ENCODE data around the gene SAP30BP.
"Not testable (repeated sequence)": the region's sequence is repeated elsewhere in the genome, so short reads cannot be mapped to it uniquely, and the experiment has no call there.

SAP30BP gene

GRCh38 chr17:75633486-75634375 lies 33.4 kb upstream of the SAP30BP start:
- DNase-seq (ENCODE audit: low read depth in 2 of 2), result peak; percentile 32 to 36

- DNase-seq (ENCODE audit: low read depth in 2 of 2), result no peak
These were observed 32.8 kb upstream of the SAP30BP start for GRCh38 chr17:75634376-75634740.

- no peak for DNase-seq (ENCODE audit: low read depth in 2 of 2)
These were observed 32.2 kb upstream of the SAP30BP start for GRCh38 chr17:75634754-75635609.

- DNase-seq (ENCODE audit: low read depth in 2 of 2), result no peak
These were observed 31.4 kb upstream of the SAP30BP start for GRCh38 chr17:75635610-75636202.

- DNase-seq (ENCODE audit: low read depth in 2 of 2), result no peak
These were observed 30.6 kb upstream of the SAP30BP start for GRCh38 chr17:75636381-75637142.

GRCh38 chr17:75637143-75637538 lies 30.0 kb upstream of the SAP30BP start:
- DNase-seq (ENCODE audit: low read depth in 2 of 2), result no peak

GRCh38 chr17:75637551-75637950 lies 29.6 kb upstream of the SAP30BP start:
- DNase-seq (ENCODE audit: low read depth in 2 of 2), result no peak

GRCh38 chr17:75638039-75638438 lies 29.1 kb upstream of the SAP30BP start:
- not testable (repeated sequence) for DNase-seq (ENCODE audit: low read depth in 2 of 2)

GRCh38 chr17:75638893-75639292 lies 28.2 kb upstream of the SAP30BP start:
- DNase-seq (ENCODE audit: low read depth in 2 of 2), result no peak

GRCh38 chr17:75639327-75639726 lies 27.8 kb upstream of the SAP30BP start:
- no peak for DNase-seq (ENCODE audit: low read depth in 2 of 2)

- no peak for DNase-seq (ENCODE audit: low read depth in 2 of 2)
These were observed 27.2 kb upstream of the SAP30BP start for GRCh38 chr17:75639771-75640555.

GRCh38 chr17:75640556-75641119 lies 26.5 kb upstream of the SAP30BP start:
- DNase-seq (ENCODE audit: low read depth in 2 of 2), result no peak

GRCh38 chr17:75641343-75641742 lies 25.8 kb upstream of the SAP30BP start:
- DNase-seq (ENCODE audit: low read depth in 2 of 2), result no peak

GRCh38 chr17:75642182-75642783 lies 24.9 kb upstream of the SAP30BP start:
- no peak for DNase-seq (ENCODE audit: low read depth in 2 of 2)

GRCh38 chr17:75642784-75643642 lies 24.1 kb upstream of the SAP30BP start:
- no peak for DNase-seq (ENCODE audit: low read depth in 2 of 2)

GRCh38 chr17:75643643-75644017 lies 23.5 kb upstream of the SAP30BP start:
- DNase-seq (ENCODE audit: low read depth in 2 of 2), result no peak

- no peak for DNase-seq (ENCODE audit: low read depth in 2 of 2)
These were observed 21.6 kb upstream of the SAP30BP start for GRCh38 chr17:75645501-75645888.

- DNase-seq (ENCODE audit: low read depth in 2 of 2), result no peak
These were observed 21.1 kb upstream of the SAP30BP start for GRCh38 chr17:75645889-75646637.

GRCh38 chr17:75646638-75646992 lies 20.5 kb upstream of the SAP30BP start:
- DNase-seq (ENCODE audit: low read depth in 2 of 2), result no peak

All from stimulated activated CD4-positive, alpha-beta T cell treated with anti-CD3 and anti-CD28 coated beads, Interleukin-4, amount 100 ng/mL, for 48 hours (primary cell).